HepG2 (cell line): ENCODE results near the gene KIF27. TPM values are rescaled to one million over a fixed set of nuclear protein-coding genes. Genes with fewer than 3 reads are reported as not detected.

Experiments
- ATAC-seq: fragments of 200-7000 bp; cut with Tn5 transposase; 3 replicates; pipeline ENCODE4 v1.9.1; 2020; ENCODE audit warnings: mild to moderate bottlenecking, moderate library complexity
- BruUV-seq: library from RNA; stranded (reverse); fragments of 400-500 nt; replicated peaks from 2 replicates; lab custom pipeline; 2021; lab: Mats Ljungman, UMichigan
- CTCF ChIA-PET: fragments of 300-600 bp; formaldehyde crosslinking; extraction: SDS; loops from one replicate; lab custom pipeline; 2021; ENCODE audit warnings: low total read pairs, inconsistent platforms, low intra/inter-chr PET ratio; lab: Yijun Ruan, JAX
- POLR2A ChIA-PET: fragments of 350-600 bp; sonication (Branson Sonifier 250); formaldehyde crosslinking; loops from one replicate; lab custom pipeline; 2020; ENCODE audit warnings: antibody characterized with exemption, inconsistent platforms; lab: Yijun Ruan, JAX
- DNase-seq: peaks from one replicate; pipeline ENCODE4 v3.0.0-alpha.2; 2015; ENCODE audit warnings: low spot score
- FAIRE-seq: peaks from 3 replicates; lab custom pipeline; 2011; peaks lifted over from hg19 to GRCh38; lab: Jason Lieb, UNC
- H2AFZ ChIP-seq: one replicate; pipeline ENCODE4 v1.6.1; 2011; ENCODE audit warnings: low read length, inconsistent platforms
- H3K27ac ChIP-seq: fragments of 300-600 bp; 3 replicates; pipeline ENCODE4 v1.8.0; 2011; ENCODE audit warnings: mixed run types, mild to moderate bottlenecking, mixed read lengths, low read length, inconsistent platforms; ENCODE audit not compliant: insufficient read depth; ENCODE audit errors: extremely low read length
- H3K27me3 ChIP-seq, 2 experiments: fragments of 200-600 bp in 1 of 2; 2 replicates in 1 of 2; 3 replicates in 1 of 2; pipeline versions ENCODE4 v1.6.0 to v1.8.0; 2011; ENCODE audit warnings: low read length in 2 of 2, mild to moderate bottlenecking in 2 of 2, moderate library complexity in 2 of 2, inconsistent platforms in 1 of 2; ENCODE audit not compliant: insufficient read depth in 2 of 2, control insufficient read depth in 1 of 2
- H3K36me3 ChIP-seq, 2 experiments: fragments of 200-600 bp in 1 of 2; replicated peaks in 1 of 2; 2 replicates in 1 of 2; 3 replicates in 1 of 2; pipeline versions ENCODE4 v1.5.1 to v1.8.0; 2011; ENCODE audit warnings: low read length in 2 of 2, inconsistent platforms in 1 of 2; ENCODE audit not compliant: insufficient read depth in 2 of 2, control insufficient read depth in 1 of 2
- H3K4me1 ChIP-seq: 2 replicates; pipeline ENCODE4 v1.5.1; 2012; ENCODE audit warnings: low read length, inconsistent platforms; ENCODE audit not compliant: insufficient read depth
- H3K4me2 ChIP-seq: 2 replicates; pipeline ENCODE4 v1.6.0; 2011; ENCODE audit warnings: low read depth, low read length, inconsistent platforms
- H3K4me3 ChIP-seq, 3 experiments: fragments of 200-600 bp in 1 of 3; sonication (generic), shearing (Covaris generic) in 1 of 3; replicated peaks in 1 of 3; 2 replicates each; pipeline ENCODE4 v1.5.1; 2011 to 2016; ENCODE audit warnings: low read length in 3 of 3, inconsistent platforms in 2 of 3, low read depth in 2 of 3, mild to moderate bottlenecking in 2 of 3, control low read depth in 1 of 3, mixed read lengths in 1 of 3; ENCODE audit not compliant: insufficient read depth in 1 of 3
- H3K79me2 ChIP-seq: one replicate; pipeline ENCODE4 v1.6.1; 2011; ENCODE audit warnings: low read length, inconsistent platforms; ENCODE audit not compliant: insufficient read depth
- H3K9ac ChIP-seq: 2 replicates; pipeline ENCODE4 v1.6.0; 2011; ENCODE audit warnings: mild to moderate bottlenecking, low read depth, low read length, inconsistent platforms; ENCODE audit not compliant: insufficient read depth
- H3K9me3 ChIP-seq: 2 replicates; pipeline ENCODE4 v1.5.1; 2012; ENCODE audit warnings: mild to moderate bottlenecking, low read length
- H4K20me1 ChIP-seq: 2 replicates; pipeline ENCODE4 v1.6.0; 2011; ENCODE audit warnings: inconsistent platforms, mild to moderate bottlenecking, low read length, moderate library complexity; ENCODE audit not compliant: insufficient read depth
- ARNTL ChIP-seq: sonication (generic); formaldehyde crosslinking; IDR thresholded peaks from 2 replicates; pipeline ENCODE4 v1.4.0; 2020; ENCODE audit warnings: mild to moderate bottlenecking, missing genetic modification reagents
- CBX1 ChIP-seq: IDR thresholded peaks from one replicate; pipeline ENCODE4 v1.6.1; 2016; ENCODE audit warnings: antibody characterized with exemption, low read depth
- CEBPB ChIP-seq: IDR thresholded peaks from 2 replicates; pipeline ENCODE4 v1.6.1; 2011; ENCODE audit warnings: low read depth, low read length, improper control_type of control experiment, borderline replicate concordance
- CEBPG ChIP-seq: IDR thresholded peaks from 2 replicates; pipeline ENCODE4 v1.6.1; 2016
- CREM ChIP-seq, 2 experiments: sonication (generic) in 1 of 2; formaldehyde crosslinking in 1 of 2; IDR thresholded peaks; 2 replicates each; pipeline versions ENCODE4 v1.4.0 to v1.6.1; 2016 to 2020; ENCODE audit warnings: antibody characterized with exemption in 1 of 2, mild to moderate bottlenecking in 1 of 2, missing genetic modification reagents in 1 of 2
- NR2F1 ChIP-seq, 2 experiments: fragments of 450-650 bp in 1 of 2; formaldehyde crosslinking in 1 of 2; IDR thresholded peaks; 2 replicates each; pipeline versions ENCODE4 v1.5.0 to v1.6.1; 2016 to 2020; ENCODE audit warnings: mild to moderate bottlenecking in 1 of 2, missing compliant biosample characterization in 1 of 2, missing genetic modification reagents in 1 of 2, moderate library complexity in 1 of 2
- PRPF4 ChIP-seq: fragments of 200-400 bp; formaldehyde crosslinking; IDR thresholded peaks from 2 replicates; pipeline ENCODE4 v1.6.1; 2016; ENCODE audit warnings: low read length, low read depth; ENCODE audit not compliant: poor library complexity, severe bottlenecking
- RARA ChIP-seq: IDR thresholded peaks from 2 replicates; pipeline ENCODE4 v1.6.1; 2016; ENCODE audit warnings: missing genetic modification reagents, missing compliant biosample characterization
- RARG ChIP-seq: sonication (generic); formaldehyde crosslinking; IDR thresholded peaks from 2 replicates; pipeline ENCODE4 v1.4.0; 2020; ENCODE audit warnings: low read depth, mild to moderate bottlenecking, missing genetic modification reagents
- THYN1 ChIP-seq: sonication (generic); formaldehyde crosslinking; IDR thresholded peaks from 2 replicates; pipeline ENCODE4 v1.8.1; 2023; ENCODE audit warnings: low read depth, mild to moderate bottlenecking, moderate library complexity, missing genetic modification reagents, borderline replicate concordance
- ZFP90 ChIP-seq: sonication (generic); formaldehyde crosslinking; IDR thresholded peaks from 2 replicates; pipeline ENCODE4 v1.8.0; 2022; ENCODE audit warnings: missing genetic modification reagents, mild to moderate bottlenecking, inconsistent platforms, borderline replicate concordance
- ZNF501 ChIP-seq: sonication (generic); formaldehyde crosslinking; IDR thresholded peaks from 2 replicates; pipeline ENCODE4 v1.5.1; 2020; ENCODE audit warnings: mild to moderate bottlenecking, moderate library complexity, missing genetic modification reagents
- ZNF652 ChIP-seq: IDR thresholded peaks from 2 replicates; pipeline ENCODE4 v1.6.1; 2016; ENCODE audit warnings: low read depth, borderline replicate concordance
- ZNF674 ChIP-seq: sonication (generic); formaldehyde crosslinking; IDR thresholded peaks from 2 replicates; pipeline ENCODE4 v1.5.0; 2020; ENCODE audit warnings: low read depth, mild to moderate bottlenecking, missing genetic modification reagents
- ZNF878 ChIP-seq: sonication (generic); formaldehyde crosslinking; IDR thresholded peaks from 2 replicates; pipeline ENCODE4 v1.8.1; 2023; ENCODE audit warnings: mild to moderate bottlenecking, missing genetic modification reagents, moderate library complexity
- WGBS: methylation state at CpG from one replicate; pipeline ENCODE4 v1.1.6; 2017; ENCODE audit warnings: low lambda C conversion rate; 5-methylcytosine and 5-hydroxymethylcytosine counted together
- in situ Hi-C: cut with HindIII; loops from 2 replicates; pipeline ENCODE4 v1.10.0; 2017; ENCODE audit warnings: low pct_unique_long_range_greater_than_20kb; ENCODE audit not compliant: extremely low pct_ligation_motif_present
- intact Hi-C: fragments of 100-400 bp; cut with micrococcal nuclease; formaldehyde crosslinking; loops from one replicate; pipeline ENCODE4 v1.10.0; 2022; ENCODE audit not compliant: unreplicated experiment
- polyA plus RNA-seq, 8 experiments: library from polyadenylated mRNA; depleted of rRNA in 3 of 8; stranded (reverse) in 7 of 8; unstranded in 1 of 8; fragments of >200 nt; fragmentation: Illumina TruSeq in 4 of 8; extraction: Trizol in 4 of 8; gene quantifications; 2 replicates each; pipeline versions ENCODE4 v1.2.1 to v1.2.3, GENCODE V29; 2011 to 2016; ENCODE audit warnings: low read depth in 4 of 8, missing spikeins in 1 of 8, mixed read lengths in 1 of 8; ENCODE audit not compliant: insufficient read depth in 1 of 8
- total RNA-seq, 5 experiments: library from RNA; depleted of rRNA; stranded (reverse); fragments of >200 nt; fragmentation: Illumina TruSeq; extraction: Trizol; gene quantifications; 2 replicates each; pipeline ENCODE4 v1.2.3, GENCODE V29; 2016; ENCODE audit warnings: low read depth in 1 of 5
- TF ChIP-seq, protein P1 (sequence below): sonication (generic); formaldehyde crosslinking; IDR thresholded peaks from 2 replicates; pipeline ENCODE4 v1.4.0; 2020; ENCODE audit warnings: mild to moderate bottlenecking, missing genetic modification reagents, borderline replicate concordance
- TF ChIP-seq, protein P2 (sequence below): sonication (generic); formaldehyde crosslinking; IDR thresholded peaks from 2 replicates; pipeline ENCODE4 v1.8.1; 2023; ENCODE audit warnings: missing genetic modification reagents, mild to moderate bottlenecking, borderline replicate concordance
- TF ChIP-seq, protein P3 (sequence below), 2 experiments: fragments of 450-650 bp in 1 of 2; sonication (generic) in 1 of 2; formaldehyde crosslinking; IDR thresholded peaks; 2 replicates each; pipeline versions ENCODE4 v1.5.0 to v1.8.0; 2020 to 2022; ENCODE audit warnings: mild to moderate bottlenecking in 1 of 2, missing genetic modification reagents in 1 of 2

The KIF27 gene
- total and polyA plus RNA-seq, 2 of the 13 experiments (the other 11 are each of a cell fraction or from before 2014, with no cell fraction given), result 0.95 to 4.1 TPM

GRCh38 chr9:83962165-83962564 lies 40.9 kb upstream of the KIF27 start:
- WGBS, result 42% methylated on average over 2 of the region's 3 CpGs
- H3K36me3 ChIP-seq, result no peaks in the 10 kb centered on the region
- no peak overlapping the region for H3K4me3 ChIP-seq
- intact Hi-C loops (no loop called here), in situ Hi-C loops (no loop called here)
- FAIRE-seq, result no peak
- no peak for DNase-seq
- no peak overlapping the region for H3K9ac ChIP-seq
- H3K27me3 ChIP-seq, result no peaks in the 10 kb centered on the region
- H3K27ac ChIP-seq, result no peak overlapping the region
- peaks cover 6% of the 10 kb centered on the region for H4K20me1 ChIP-seq
- H3K79me2 ChIP-seq, result peaks cover 2% of the 10 kb centered on the region
- no peaks in the 10 kb centered on the region for H3K9me3 ChIP-seq
- H3K4me2 ChIP-seq, result no peak overlapping the region
- CTCF ChIA-PET, result no interaction called here
- H3K4me1 ChIP-seq, result peaks cover 42% of the 10 kb centered on the region
- peak; percentile 20 for ATAC-seq
- H2AFZ ChIP-seq, result no peak overlapping the region
- POLR2A ChIA-PET, result interaction anchor here (8.0 kb wide), 1 partner anchor 17 kb away, joined by 96 read pairs; the partner anchor contains the start of genes HNRNPK and RMI1
- no TSS peak for BruUV-seq
- TF ChIP-seq RARG (CRISPR knock-in tag) (no peak), CEBPB (peak; percentile 26; the same call in 1 of the 2 replicates), CREM (IDR thresholded peaks at IDR 0.05) (no peak), CREM (CRISPR knock-in tag; IDR thresholded peaks at IDR 0.05) (no peak), PRPF4 (no peak), ZNF652 (CRISPR knock-in tag) (peak; percentile 55), NR2F1 (CRISPR knock-in tag; IDR thresholded peaks at IDR 0.05) (no peak), RARA (CRISPR knock-in tag) (no peak), CBX1 (no peak), ZNF674 (no peak), THYN1 (CRISPR knock-in tag) (no peak), ZNF501 (no peak), ARNTL (CRISPR knock-in tag) (no peak), ZFP90 (CRISPR knock-in tag) (no peak), CEBPG (CRISPR knock-in tag) (peak; percentile 63), ZNF878 (CRISPR knock-in tag) (no peak)
- TF ChIP-seq, protein P1, sequence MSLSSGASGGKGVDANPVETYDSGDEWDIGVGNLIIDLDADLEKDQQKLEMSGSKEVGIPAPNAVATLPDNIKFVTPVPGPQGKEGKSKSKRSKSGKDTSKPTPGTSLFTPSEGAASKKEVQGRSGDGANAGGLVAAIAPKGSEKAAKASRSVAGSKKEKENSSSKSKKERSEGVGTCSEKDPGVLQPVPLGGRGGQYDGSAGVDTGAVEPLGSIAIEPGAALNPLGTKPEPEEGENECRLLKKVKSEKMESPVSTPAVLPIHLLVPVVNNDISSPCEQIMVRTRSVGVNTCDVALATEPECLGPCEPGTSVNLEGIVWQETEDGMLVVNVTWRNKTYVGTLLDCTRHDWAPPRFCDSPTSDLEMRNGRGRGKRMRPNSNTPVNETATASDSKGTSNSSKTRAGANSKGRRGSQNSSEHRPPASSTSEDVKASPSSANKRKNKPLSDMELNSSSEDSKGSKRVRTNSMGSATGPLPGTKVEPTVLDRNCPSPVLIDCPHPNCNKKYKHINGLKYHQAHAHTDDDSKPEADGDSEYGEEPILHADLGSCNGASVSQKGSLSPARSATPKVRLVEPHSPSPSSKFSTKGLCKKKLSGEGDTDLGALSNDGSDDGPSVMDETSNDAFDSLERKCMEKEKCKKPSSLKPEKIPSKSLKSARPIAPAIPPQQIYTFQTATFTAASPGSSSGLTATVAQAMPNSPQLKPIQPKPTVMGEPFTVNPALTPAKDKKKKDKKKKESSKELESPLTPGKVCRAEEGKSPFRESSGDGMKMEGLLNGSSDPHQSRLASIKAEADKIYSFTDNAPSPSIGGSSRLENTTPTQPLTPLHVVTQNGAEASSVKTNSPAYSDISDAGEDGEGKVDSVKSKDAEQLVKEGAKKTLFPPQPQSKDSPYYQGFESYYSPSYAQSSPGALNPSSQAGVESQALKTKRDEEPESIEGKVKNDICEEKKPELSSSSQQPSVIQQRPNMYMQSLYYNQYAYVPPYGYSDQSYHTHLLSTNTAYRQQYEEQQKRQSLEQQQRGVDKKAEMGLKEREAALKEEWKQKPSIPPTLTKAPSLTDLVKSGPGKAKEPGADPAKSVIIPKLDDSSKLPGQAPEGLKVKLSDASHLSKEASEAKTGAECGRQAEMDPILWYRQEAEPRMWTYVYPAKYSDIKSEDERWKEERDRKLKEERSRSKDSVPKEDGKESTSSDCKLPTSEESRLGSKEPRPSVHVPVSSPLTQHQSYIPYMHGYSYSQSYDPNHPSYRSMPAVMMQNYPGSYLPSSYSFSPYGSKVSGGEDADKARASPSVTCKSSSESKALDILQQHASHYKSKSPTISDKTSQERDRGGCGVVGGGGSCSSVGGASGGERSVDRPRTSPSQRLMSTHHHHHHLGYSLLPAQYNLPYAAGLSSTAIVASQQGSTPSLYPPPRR (CRISPR knock-in tag), result no peak
- TF ChIP-seq, protein P2, sequence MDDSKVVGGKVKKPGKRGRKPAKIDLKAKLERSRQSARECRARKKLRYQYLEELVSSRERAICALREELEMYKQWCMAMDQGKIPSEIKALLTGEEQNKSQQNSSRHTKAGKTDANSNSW, result no peak
- TF ChIP-seq, protein P3, sequence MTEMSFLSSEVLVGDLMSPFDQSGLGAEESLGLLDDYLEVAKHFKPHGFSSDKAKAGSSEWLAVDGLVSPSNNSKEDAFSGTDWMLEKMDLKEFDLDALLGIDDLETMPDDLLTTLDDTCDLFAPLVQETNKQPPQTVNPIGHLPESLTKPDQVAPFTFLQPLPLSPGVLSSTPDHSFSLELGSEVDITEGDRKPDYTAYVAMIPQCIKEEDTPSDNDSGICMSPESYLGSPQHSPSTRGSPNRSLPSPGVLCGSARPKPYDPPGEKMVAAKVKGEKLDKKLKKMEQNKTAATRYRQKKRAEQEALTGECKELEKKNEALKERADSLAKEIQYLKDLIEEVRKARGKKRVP (CRISPR knock-in tag; IDR thresholded peaks at IDR 0.05), result 0 out of 4 replicates have a peak, but pooled peaks of 1 of the 2 experiments have one; percentile 34
